C4-2B (cell line): Measurements from ENCODE around the gene MTR.

Experiments
- CTCF ChIP-seq: fragments of 450-650 bp; conservative IDR thresholded peaks from 2 replicates; pipeline ENCODE4 v1.5.1; 2017; ENCODE audit warnings: mild to moderate bottlenecking
- ZFX ChIP-seq: fragments of 450-650 bp; IDR thresholded peaks from 2 replicates; pipeline ENCODE4 v1.6.1; 2017

DNA sequence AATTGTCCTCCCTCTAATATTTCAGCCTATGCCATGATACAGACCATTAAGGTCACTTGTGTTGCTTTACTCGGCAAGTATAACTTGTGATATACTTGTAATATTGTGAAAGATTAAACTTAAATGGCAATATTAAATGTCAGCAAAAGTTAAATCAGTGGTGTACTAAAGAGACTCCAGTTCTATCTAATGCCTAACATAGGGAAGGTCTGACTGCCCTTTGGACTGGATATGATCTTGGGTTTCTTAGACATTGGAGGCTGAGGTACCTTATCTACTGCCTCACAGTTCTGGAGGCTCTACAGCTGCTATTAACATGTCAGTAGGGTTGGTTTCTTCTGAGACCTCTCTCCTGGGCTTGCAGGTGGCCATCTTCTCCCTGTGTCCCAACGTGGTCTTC, 119.3 kb downstream of the MTR start:
- TF ChIP-seq CTCF (no peak), ZFX (no peak)
